GM21619 (cell line): ENCODE data around the gene NCK2.
A peak's percentile ranks its signal among the peaks of the same experiment; 100 is the strongest.

Experiments
- ATAC-seq: cut with Tn5 transposase; IDR thresholded peaks from one replicate; pipeline ENCODE4 v1.9.1; 2021; ENCODE audit not compliant: unreplicated experiment

Gene NCK2

GRCh38 chr2:105774781-105775337 lies 30.1 kb downstream of the NCK2 start:
- no peak for ATAC-seq

GRCh38 chr2:105775809-105776559 lies 31.3 kb downstream of the NCK2 start:
- ATAC-seq = peak; percentile 72

GRCh38 chr2:105776560-105776928 lies 31.8 kb downstream of the NCK2 start:
- ATAC-seq = no peak

- ATAC-seq = no peak
Observed at GRCh38 chr2:105777031-105777482, 32.3 kb downstream of the NCK2 start.

- ATAC-seq = no peak
Observed at GRCh38 chr2:105777506-105778055, 32.9 kb downstream of the NCK2 start.

- no peak for ATAC-seq
Observed at GRCh38 chr2:105778080-105778607, 33.4 kb downstream of the NCK2 start.

- ATAC-seq = no peak
Observed at GRCh38 chr2:105779394-105779793, 34.7 kb downstream of the NCK2 start.

- ATAC-seq = no peak
Observed at GRCh38 chr2:105780606-105781005, 35.9 kb downstream of the NCK2 start.

GRCh38 chr2:105781274-105781978 lies 36.7 kb downstream of the NCK2 start:
- no peak for ATAC-seq

- no peak for ATAC-seq
Observed at GRCh38 chr2:105782123-105782522, 37.4 kb downstream of the NCK2 start.

- no peak for ATAC-seq
Observed at GRCh38 chr2:105782646-105783045, 37.9 kb downstream of the NCK2 start.

GRCh38 chr2:105783151-105783738 lies 38.5 kb downstream of the NCK2 start:
- no peak for ATAC-seq

GRCh38 chr2:105783972-105784371 lies 39.3 kb downstream of the NCK2 start:
- no peak for ATAC-seq

- ATAC-seq = no peak
Observed at GRCh38 chr2:105784589-105784988, 39.9 kb downstream of the NCK2 start.

GRCh38 chr2:105785095-105785847 lies 40.6 kb downstream of the NCK2 start:
- no peak for ATAC-seq

- ATAC-seq = no peak
Observed at GRCh38 chr2:105786231-105787230, 41.8 kb downstream of the NCK2 start.

GRCh38 chr2:105787376-105788318 lies 42.9 kb downstream of the NCK2 start:
- no peak for ATAC-seq

- no peak for ATAC-seq
Observed at GRCh38 chr2:105788670-105789290, 44.1 kb downstream of the NCK2 start.
